Measurements from ENCODE around the gene GAS2L2.

The GAS2L2 gene

DNA sequence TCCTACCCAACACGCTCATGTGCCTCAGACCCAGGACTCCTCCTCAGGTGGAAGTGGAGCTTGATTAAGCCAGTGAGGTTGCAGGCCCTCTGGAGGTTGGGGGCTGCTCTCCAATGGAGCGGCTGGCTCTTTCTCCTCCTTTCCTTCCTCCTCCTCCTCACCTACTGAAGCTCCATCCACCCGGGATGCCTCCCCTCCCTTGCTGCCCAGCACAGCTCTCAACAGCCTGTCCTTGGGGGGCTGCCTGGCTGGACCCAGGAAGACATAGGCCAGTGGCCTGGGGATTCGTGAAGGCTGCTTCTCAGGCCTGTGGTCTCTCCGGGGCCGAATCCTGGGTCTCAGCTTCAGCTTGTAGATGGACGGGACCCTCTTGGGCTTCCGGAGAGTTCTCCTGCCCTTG lies 8.2 kb downstream of the GAS2L2 start:
- DNase-seq = no peak

GRCh38 chr17:35743626-35744328 lies 9.3 kb downstream of the GAS2L2 start:
- peak in 1 of 2 donors; percentile 16 for DNase-seq

GRCh38 chr17:35742896-35743477 lies 10.1 kb downstream of the GAS2L2 start:
- DNase-seq = no peak

- no peak for DNase-seq
Measured at GRCh38 chr17:35742496-35742895, 10.5 kb downstream of the GAS2L2 start.

DNA sequence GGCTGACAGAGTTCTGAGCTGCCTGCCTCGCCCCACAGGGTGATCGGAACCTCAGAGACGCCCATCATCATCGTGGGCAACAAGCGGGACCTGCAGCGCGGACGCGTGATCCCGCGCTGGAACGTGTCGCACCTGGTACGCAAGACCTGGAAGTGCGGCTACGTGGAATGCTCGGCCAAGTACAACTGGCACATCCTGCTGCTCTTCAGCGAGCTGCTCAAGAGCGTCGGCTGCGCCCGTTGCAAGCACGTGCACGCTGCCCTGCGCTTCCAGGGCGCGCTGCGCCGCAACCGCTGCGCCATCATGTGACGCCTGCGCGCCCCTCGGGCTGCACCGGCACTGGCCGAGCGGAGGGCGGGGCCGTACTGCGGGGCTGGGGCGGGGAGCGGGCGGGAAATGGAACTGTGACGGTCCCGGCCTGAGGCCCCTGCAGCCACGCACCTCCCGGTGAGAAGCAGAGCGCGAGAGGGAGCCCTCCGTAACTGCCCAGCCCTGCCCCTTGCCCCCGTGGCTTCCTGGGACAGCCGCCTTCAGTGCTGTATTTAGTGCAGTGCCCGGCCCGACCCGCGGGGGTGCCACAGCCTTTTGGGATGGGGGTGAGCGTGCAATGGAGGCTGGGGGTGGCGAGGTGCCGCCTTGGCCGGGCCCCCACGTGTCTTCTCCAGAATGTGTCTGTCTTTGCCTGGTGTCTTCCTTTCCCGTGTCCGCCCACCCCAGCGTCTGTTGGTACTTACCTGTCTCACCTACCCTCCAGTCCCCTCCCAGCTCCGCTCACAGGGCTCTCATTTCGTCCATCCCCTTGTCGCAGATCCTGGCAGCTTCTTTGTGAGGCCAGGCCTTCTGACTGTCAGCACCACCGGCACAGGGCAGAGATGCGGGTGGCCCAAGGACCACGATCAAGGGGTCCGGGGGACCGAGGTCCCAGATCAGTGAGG lies 11.8 kb downstream of the GAS2L2 start:
- peak in 1 of 2 donors; percentile 6 for DNase-seq

DNA sequence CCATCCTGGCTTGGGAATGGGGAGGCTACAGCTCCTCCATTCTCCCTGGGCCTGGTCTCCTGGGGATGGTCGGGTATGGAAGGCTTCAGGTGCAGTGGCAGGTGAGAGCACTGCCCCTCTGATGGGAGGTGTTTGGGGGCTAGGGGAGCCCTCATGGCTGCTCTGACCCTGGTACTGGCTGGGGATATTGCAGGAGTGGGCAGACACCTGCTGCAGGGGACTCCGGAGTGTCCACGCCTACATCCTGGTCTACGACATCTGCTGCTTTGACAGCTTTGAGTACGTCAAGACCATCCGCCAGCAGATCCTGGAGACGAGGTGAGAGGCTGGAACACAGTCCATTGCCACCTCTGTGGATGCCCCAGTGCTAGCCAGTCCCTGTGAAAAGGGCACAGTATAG lies 12.8 kb downstream of the GAS2L2 start:
- no peak for DNase-seq

GRCh38 chr17:35738519-35739133 lies 14.4 kb downstream of the GAS2L2 start:
- DNase-seq = no peak

DNA sequence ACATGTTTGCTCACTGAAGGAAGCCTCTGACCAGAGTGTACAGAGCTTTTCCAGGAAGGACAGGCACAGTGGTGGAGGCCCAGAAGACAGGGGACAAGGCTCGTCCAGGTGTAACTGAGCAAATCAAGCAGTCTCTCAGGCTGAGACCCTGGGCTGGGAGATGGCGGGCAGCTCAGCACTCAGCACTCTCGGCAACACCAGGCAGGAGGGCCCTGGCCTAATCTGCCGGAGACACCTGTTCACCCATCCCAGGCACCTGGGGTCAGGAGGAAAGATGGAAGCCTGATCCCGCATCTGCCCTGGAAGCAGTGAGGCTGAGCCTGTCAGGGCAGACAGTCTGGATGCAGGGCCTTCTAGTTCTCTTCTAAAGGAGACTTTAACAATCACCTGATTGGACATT lies 16.8 kb downstream of the GAS2L2 start:
- no peak for DNase-seq

DNA sequence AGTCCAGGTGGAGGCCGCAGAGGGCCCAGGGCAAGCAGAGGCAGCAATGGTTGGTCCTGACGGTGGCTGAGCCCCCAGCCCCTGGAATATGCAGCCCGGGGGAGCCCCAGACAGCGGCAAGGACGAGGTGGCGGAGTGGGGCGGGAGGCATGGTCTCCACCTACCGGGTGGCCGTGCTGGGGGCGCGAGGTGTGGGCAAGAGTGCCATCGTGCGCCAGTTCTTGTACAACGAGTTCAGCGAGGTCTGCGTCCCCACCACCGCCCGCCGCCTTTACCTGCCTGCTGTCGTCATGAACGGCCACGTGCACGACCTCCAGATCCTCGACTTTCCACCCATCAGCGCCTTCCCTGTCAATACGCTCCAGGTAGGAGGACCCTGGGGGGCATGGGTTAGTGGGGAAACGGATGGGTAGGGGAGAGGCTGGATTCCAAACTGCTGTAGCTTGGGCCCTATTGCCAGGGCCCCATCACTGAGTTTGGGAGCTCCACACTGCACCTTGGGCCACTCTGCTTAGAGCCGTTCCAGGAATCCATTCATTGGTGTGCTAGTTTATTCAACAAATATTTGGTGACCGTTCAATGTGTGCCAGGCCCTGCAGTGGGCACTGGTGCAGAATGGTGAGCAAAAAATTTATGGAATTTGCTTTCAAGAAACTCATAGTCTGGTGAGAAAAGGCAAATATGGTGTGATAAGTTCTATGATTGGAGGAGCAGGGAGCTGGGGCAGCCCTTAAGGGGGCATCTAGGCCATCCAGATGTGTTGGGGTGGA lies 17.8 kb downstream of the GAS2L2 start:
- DNase-seq = no peak

- no peak for DNase-seq
Measured at GRCh38 chr17:35734396-35734795, 18.6 kb downstream of the GAS2L2 start.

DNA sequence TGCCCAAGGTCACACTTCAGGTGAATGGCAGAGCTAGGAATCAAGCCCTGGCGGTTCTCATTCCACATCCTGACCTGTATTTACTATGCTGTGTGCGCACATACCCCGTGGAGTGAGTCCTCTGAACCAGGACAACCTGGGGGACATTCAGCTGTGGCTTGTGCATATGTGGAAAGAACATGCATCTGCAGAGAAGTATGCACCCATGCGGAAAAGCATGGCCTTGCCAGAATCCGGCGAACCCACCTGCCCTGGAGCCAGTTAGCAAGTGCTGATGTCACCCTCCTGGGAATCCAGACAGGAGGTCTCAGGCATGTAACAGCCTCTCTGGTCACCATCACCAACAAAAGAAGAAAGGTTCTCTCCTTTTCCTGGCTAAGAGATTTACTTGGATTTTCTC lies 19.7 kb downstream of the GAS2L2 start:
- DNase-seq = no peak

GRCh38 chr17:35732806-35733136 lies 20.3 kb downstream of the GAS2L2 start:
- no peak for DNase-seq

GRCh38 chr17:35731917-35732805 lies 20.9 kb downstream of the GAS2L2 start:
- no peak for DNase-seq

GRCh38 chr17:35731239-35731916 lies 21.7 kb downstream of the GAS2L2 start, which contains the start of gene RASL10B:
RASL10B (plus strand) TSS chr17:35731639; CDS start chr17:35735185, 3,546 bp downstream.
- peak in 1 of 2 donors; percentile 42 for DNase-seq

DNA sequence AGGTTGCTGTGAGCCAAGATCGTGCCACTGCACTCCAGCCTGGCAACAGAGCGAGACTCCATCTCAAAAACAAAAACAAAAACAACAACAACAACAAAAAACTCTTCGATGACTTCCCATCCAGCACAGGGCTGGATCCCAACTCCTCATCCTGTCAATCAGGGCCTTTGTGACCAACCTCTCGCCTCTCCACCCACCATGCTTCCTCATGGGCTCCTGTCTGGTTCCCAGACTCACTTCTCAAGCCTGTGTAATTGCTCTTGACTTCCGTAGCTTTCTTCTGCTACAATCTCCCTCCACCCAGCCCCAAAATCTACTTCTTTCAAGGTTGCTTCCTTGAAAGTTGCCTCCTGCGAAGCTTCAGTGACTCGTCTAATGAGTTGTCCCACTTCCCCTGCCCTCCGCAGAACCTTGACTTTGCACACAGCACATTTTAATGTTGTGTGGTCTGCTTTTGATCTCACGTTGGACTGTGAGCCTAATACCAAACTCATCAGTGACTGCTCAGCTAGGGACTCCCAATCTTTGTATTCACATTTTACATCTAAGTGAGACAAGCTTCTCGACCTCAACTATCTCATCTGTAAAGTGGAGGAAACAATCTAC lies 22.5 kb downstream of the GAS2L2 start:
- no peak for DNase-seq

- no peak for DNase-seq
Measured at GRCh38 chr17:35729405-35729833, 23.6 kb downstream of the GAS2L2 start.

GRCh38 chr17:35728551-35728950 lies 24.5 kb downstream of the GAS2L2 start:
- DNase-seq = no peak

- no peak for DNase-seq
Measured at GRCh38 chr17:35727635-35728034, 25.4 kb downstream of the GAS2L2 start.

DNA sequence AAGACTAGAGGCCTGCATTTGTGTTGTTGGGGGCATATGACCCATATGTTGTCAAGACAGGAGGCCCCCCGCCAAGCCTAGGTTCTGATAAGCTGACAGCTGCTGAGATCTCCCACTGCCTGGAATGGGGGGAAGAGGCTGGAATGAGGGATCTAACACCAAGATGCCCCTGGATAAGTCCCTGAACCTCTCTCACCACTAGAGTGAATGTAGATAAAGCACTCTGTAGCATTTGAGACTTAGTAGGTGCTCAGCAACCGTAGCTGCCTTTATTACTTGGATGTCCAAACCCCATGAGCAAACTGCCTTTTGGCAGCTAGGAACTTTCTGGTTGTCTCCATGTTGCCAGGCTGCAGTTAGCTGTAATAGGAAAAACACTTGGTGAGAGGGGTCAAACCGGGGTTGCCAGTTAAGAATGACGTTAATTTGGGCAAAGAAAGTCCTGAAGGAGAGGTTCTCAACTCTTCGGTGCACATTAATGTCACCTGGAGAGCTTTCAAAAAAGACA lies 26.0 kb downstream of the GAS2L2 start:
- no peak for DNase-seq

Data from CD4-positive, alpha-beta T cell treated with Interferon alpha-2 for 1 hour (primary cell).